HG02571 (cell line): Measurements from ENCODE around the gene GAS6.

Source experiments
- ATAC-seq: cut with Tn5 transposase; IDR thresholded peaks from one replicate; pipeline ENCODE4 v1.9.1; 2021; ENCODE audit warnings: mild to moderate bottlenecking, moderate library complexity; ENCODE audit not compliant: unreplicated experiment

Gene GAS6

DNA sequence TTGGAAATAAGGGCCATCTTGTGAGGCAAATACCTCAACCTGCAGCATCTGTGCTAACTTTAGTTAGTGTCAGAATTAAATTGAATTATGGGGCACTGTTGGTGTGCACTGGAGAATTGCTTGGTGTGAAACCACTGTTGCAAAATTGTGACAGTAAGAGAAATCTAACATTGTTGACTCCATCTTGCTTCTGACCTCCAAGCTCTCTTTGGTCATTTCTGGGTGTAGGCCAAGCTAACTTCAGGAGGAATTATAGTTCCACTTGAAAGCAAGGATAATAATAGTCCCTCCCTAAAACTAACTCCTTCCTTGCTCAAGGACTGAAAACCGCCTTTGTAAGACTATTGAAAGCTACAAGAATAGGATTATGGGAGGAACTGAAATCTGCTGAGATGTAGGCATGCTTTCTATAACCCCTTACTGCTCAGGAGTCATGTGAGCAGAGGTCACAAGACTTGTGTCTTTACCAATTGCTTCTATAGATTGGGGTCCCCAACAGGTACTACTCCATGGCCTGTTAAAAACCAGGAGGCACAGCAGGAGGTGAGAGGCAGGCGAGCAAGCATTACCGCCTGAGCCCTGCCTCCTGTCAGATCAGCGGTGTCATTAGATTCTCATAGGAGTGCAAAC lies 24.9 kb upstream of the GAS6 start:
- ATAC-seq = no peak

DNA sequence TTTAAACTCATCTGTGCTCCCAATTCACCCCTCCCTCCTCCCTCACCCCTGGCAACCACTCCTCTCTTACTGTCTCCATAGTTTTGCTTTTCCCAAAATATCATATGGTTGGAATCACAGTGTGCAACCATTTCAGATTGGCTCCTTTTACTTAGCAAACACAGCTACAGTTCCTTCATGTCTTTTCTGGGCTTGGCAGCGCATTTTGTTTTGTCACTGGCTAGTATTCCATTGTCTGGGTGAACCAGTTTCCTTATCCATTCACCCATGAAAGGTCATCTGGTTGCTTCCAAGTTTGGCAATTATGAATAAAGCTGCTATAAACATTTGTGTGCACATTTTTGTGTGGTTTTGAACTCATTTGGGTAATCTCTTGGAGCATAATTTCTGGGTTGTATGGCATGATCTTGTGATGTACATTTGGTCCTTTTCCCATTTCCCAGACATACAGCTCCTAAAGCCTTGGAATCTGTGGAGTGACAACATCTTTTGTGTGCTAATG lies 23.9 kb upstream of the GAS6 start:
- no peak for ATAC-seq

DNA sequence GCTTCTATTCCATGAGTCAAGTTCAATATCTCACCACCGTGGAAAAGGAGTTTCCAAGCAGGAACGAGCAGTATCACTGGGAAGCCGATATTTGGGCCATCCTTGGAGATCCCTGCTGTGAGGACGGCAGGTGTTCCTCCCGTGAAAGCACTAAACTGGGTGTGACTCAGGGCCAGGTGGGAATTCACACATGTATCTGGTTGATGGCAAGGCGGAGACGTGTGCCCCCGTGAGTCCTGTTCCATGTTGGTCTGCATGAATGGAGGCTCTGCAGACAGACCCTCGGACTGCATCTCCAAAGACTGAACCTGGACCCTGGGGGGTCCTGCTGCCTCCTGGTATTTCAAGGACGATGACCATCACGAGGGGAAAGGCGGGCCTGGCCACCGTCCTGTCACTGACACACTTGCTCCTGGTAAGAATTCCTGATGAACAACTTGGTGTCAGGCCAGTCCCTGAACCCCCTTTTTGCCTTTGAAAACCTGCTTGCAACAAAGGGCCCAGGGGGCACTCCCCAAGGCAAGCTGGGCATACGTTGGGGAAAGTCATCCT lies 22.8 kb upstream of the GAS6 start:
- no peak for ATAC-seq

DNA sequence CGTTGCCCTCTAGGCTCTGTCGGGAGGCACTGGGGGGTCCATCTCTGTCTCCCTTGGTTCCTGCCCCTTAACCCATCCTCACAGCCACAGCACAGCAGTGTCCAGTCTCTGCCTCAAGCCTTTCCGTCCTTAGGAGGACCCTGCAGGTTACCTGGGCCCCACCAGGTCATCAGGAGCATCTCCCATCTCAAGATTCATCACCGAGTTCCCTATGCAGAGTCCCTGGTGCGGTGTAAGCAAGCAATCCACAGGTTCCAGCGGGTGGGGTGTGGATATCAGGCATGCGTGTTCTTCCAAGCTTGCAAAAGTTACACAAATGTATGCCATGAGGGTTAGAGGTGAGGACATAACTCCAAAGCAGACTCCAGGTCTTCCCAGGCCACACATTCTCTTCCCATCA lies 20.9 kb upstream of the GAS6 start:
- ATAC-seq = no peak

DNA sequence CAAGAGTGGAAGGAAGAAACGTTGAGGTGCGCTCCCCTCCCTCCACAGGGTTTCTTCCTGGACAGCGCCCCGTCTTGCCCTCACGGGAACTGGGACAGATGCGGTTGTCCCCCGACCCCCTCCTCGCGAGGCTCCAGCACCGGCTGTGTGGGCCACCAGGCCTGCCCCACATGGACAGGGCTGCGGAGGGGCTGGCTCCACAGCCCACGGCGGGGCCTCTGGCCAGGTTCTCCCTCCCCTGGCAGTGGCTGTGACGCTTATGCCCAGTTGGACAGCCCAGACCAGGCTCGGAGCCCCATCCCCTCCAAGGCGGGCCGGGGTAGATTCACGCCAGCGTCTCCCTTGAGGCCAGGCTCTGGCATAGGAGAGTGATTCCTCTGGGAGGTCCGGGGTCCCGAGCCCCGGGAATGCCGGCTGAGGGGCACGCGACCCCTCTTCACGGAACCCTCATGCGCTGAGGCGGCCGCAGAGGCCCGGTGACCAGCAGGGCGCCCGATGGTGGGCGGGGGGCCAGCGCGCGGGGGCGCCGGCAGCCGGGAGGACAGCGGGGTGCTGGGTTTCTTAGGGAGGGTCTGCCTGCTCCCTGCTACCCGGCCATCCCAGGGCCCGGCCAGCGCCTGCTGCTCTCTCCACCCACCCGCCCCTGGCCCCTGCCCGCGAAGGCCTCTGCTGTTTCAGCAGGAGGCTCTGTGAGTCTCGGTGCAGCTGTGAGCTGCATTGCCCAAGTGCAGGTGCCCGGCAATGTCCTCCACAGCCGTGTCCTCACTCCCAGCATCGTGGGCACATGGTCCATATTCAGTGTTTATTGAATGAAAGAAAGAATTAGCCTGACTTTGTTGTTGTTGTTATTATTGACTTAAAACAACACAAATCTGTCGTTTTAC lies 20.3 kb upstream of the GAS6 start:
- no peak for ATAC-seq

DNA sequence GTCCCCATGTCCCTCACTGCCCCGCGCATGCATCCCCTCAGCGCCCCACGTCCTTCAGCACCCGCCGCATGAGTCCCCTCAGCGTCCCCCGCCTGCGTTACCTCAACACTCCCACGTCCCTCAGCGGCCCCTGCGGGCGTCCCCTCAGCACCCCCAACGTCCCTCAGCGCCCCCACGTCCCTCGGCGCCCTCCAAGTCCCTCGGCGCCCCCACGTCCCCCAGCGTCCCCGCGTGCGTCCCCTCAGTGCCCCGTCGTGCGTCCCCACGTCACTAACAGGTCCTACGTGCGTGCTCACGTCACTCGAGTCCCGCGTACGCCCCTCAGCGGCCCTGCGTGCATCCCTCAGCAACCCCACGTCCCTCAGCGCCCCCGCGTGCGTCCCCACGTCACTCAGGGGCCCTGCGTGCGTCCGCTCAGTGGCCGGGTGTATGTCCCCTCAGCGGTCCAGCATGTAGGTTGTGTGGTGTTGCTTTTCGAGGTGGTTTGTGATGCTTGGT lies 19.5 kb upstream of the GAS6 start:
- ATAC-seq = no peak

DNA sequence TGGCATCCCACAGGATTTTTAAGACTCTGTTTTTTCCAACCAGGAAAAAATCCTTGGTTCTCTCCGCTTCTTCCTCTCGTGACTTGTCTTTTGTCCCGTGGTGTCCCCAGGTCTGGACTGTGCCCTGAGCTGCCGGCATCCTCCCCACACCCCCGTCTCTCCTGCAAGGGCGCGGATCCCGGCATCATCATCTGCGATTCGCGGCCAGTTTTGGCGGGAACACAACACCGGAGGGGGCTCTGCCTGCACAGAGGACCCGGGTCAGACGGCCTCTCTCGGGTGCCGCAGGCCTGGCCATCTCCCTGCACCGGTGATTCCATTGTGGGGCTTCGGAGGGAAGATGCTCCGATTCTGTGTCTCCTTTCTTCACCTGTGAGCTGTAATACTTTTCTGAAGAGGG lies 18.8 kb upstream of the GAS6 start:
- ATAC-seq = no peak

DNA sequence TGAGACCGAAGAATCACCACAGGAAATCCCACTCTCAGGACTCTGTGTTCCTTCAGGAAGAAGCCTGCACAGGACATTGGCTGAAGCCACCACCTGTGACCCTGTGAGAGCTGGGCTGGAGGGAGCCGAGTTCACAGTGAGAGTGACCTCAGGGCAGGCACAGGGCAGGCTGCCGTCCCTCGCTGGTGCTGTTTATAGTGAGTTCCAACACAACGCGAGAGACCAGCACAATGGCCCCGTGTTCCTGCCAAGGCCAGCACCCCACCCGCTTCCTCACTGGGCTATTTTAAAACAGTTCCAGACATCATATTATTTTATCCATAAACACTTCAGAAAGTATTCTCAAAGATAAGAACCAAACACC lies 18.4 kb upstream of the GAS6 start:
- ATAC-seq = no peak

DNA sequence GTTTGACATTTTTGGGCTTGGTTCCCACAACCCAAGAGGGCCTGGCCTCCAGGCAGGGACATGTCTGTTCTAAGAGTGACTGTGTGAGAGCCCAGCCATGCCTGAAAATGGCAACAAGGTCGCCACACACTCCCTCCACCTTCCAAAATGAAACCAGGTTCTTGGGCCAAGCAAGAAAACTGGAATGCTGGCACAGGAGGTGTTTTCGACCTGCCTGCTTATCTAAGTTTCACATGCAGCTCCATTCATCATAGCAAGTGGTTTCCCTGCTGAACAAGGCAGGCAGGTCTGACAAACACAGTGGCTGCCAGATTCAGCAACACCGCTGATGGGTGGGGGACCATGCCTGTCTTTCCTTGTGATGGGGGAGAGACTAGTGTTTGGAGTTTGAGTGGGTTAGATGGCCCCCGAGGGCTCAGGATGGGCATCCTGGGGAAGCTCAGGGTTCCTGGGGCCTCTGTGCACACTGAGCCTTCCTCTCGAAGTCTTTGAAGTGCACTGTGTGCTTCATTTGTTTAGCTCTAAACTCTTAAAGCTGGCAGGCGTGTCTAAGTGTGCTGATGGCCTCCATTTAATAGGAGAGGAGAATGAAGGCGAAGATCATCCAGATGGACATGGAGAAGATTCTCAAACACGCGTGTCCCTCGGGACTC lies 17.9 kb upstream of the GAS6 start:
- no peak for ATAC-seq

DNA sequence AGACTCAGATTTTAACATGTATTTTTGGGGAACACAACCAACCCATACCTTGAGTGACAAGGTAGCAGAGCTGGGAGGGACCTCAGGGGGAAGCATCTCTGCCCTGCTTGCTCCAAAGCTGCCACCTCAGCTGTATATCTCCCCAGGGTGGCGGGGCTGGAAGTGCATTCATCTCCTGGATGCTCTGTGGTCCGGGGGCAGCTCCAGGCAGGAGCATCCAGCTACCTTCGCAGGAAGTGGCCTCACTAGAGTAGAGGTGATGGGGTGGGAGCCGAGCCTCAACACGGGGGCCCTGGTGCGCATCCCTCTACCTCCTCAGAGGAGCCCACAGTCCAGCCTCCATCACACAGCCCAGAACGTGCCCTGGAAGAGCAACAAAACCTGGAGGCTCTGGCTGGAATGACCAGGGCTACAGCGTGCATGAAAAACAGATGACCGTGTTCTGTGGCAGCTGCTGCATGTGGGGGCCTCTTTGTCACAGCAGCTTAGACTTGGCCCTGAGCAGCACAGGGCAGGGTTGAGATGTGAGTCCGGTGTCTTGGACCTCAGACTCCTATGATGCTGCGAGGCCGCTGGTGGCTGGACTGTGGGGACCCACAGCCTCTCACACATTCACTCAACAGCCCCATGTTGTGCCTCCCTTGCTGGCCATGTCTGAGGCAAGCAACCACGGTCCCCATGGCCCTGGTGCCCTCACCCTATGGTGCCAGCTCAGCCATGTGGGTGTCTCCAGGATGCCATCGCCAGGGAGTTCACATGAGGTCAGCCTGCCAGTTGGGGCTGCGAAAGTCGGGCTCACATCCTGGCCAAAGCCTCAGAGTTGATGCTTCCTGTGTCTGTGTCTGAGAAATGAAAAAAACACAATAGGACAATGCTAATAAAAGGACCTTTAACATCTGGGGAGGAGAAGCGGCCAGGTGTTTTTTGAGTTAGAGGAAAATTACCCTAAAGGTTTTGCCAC lies 17.1 kb upstream of the GAS6 start:
- ATAC-seq = no peak

DNA sequence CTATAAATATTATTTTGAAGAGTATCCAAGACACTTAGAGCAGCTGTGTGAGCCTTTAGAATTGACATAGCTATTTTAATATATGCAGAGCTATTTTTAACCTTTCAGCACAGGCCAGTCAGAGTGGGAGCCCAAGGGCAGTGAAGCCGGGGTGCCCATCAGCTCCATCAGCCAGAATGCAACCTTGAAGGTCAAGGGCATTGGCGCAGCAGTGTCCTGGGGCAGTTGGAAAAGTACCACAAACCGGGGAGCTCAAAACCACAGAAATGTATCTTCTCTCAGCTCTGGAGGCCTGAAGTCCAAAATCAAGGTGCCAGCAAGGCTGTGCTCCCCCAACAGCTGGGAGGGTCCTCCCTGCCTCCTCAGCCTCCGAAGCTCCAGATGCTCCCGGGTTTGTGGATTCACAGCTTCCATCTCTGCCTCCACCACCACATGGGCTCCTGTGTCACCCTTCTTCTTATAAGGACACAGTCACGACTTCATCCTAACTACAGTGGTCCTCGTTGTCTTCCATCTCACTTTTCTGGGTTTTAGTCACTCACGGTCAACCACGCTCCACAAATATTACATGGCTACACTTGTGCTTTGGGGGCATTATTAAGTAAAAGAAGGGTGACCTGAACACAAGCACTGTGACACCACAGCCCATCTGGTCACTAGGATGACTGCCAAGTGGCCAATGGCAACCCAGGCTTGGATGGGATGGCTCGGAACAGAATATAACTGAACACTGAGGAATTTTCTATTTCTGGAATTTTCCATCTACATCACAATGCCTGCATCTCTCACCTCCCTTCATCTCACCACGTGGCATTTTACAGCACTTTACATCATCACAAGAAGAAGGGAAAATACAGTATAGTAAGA lies 15.9 kb upstream of the GAS6 start:
- no peak for ATAC-seq

DNA sequence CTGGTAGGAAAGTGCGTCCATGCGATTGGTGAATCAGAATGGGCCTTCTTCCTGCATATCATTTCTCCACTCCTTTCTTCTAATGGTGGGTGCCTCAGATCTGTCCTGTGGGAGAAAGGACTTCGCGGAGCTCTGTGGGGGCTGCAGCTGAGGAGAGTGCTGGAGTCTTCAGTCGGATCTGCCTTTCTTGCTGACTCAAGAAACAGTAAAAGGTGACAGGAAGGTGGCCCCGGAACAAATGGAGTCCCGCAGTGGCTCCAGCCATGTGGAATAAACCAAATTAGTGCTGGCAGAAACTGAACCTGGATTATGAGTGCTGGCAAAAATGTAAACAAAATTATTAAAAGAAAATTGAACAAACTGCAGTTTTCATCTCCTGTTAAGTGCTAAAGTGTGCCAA lies 15.1 kb upstream of the GAS6 start:
- no peak for ATAC-seq

DNA sequence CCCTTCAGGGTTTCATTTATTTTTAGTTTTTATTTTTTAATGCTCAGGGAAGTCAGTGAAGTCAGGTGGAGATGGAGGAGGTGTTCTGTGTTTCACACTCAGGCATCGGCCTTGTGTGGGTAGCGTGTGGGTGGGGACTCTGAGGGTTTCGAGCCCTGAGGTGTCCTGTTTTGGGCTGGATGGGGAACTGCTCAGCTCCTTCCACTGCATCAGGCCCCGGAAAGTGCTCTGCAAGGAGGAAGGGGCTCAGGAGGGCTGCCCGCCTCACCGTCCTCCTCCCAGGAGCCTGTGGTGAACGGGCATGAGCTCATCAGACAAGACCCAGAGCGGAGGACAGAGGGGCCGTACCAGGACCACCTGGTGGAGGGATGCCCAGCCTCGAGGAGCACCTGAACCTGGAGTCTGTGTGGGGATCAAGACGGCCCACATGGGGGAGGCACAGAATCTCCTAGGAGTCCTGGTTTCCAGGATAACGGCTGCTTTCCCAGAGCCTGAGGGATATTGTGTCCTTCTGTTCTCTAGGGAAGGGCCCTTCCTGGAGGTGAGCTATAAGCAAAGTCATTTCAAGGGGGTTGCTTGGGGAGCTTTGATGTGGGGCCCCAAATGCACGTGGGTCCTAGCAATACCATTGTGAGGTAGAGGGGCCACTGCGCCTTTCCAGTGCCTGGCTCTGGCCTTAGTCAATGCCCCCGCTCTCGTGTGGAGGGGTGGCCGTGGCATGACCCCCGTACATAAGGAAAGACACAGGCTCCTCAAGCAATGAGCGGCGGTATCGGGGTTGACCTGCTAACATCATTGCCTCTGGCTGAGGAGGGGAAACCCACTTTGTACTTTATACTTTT lies 13.5 kb upstream of the GAS6 start:
- no peak for ATAC-seq

DNA sequence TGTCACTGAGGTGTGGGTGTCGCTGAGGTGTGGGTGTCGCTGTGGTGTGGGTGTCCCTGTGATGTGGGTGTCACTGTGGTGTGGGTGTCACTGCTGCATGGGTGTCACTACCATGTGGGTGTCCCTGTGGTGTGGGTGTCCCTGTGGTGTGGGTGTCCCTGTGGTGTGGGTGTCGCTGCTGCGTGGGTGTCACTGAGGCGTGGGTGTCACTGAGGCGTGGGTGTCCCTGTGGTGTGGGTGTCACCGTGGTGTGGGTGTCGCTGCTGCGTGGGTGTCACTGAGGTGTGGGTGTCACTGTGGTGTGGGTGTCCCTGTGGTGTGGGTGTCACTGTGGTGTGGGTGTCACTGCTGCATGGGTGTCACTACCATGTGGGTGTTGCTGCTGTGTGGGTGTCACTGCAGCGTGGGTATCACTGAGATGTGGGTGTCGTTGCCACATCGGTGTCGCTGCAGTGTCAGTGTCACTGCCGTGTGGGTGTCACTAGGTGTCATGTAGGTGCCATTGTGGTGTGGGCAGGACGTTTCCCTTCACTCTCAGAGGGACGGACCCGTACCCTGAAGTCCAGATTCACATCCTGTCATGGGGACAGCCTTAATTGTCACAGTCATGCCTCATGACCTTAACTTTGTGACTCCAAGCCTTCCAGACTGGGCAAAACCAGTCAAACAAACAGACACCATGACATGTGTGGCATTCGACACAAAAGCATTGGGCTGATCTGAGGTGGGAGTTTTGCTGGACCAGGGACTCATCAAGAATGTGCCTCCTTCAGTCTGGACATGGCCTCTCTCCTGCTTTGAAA lies 12.7 kb upstream of the GAS6 start:
- ATAC-seq = no peak

DNA sequence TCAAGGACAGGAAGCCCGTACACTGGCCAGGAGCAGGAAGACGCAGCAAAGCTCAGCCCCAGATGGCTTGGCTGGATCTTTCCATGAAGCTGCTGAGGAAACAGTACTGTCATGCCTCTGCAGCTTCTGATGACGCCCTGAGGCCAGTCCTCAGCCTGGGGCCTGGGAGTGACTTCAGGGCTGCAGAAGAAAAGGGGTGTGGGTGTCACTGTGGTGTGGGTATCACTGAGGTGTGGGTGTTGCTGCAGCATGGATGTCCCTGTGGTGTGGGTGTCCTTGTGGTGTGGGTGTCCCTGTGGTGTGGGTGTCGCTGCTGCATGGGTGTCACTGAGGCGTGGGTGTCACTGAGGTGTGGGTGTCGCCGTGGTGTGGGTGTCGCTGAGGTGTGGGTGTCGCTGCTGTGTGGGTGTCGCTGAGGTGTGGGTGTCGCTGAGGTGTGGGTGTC lies 12.0 kb upstream of the GAS6 start:
- ATAC-seq = no peak

DNA sequence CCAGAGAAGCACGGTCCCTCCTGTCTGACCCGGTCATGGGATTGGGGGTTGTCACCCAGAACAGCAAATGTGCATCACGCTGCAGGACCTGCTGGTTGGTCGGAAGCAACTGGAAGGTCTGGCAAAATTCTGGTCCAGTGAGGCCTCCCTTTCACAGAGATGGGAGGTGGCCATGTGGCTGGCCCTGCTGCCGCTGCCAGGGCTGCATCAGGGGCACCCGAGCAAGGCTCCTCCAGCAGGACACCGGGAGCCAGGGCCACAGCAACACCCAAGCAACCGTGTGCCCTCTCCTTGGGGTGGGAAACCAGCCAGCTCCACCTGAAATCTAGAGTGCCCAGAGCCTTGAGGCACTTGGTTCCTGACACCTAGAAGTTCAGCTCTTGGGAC lies 11.5 kb upstream of the GAS6 start:
- ATAC-seq = no peak

DNA sequence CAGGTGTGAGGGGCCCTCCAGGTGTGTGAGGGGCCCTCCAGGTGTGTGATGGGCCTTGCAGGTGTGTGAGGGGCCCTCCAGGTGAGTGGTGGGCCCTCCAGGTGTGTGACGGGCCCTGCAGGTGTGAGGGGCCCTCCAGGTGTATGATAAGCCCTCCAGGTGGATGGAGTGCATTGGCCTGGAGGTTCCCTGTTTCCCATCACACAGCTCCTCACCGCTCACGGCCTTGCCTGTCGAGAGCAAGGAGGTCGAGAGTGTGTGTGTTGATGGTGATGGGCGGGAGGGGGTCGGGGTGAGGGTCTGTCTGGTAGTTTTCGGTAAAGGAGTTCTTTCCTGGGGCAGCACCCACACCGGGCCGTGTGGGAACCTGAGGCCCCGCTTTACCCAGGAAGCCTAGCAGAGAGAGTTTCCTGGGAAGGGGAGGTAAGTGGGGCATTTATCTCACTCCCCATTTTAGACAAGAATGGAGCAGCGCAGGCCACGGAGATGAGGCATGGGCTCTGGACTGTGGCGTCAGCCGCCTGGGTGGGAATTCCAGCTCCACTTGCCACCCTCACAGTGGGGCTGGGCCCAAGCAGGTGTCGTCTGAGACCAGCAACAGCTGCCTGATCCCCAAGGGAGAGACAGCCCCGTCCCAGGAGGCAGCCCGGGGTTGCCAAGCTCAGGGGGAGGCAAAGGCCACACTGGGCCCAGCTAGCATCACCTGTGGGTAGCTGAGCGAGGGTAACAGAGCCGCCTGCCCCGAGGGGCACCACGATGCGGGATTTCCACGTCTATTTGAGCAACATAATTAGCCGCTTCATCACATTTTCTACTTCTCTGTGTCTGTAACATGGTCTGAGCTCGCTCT lies 10.9 kb upstream of the GAS6 start:
- ATAC-seq = no peak
